Parathyroid adenoma (tissue), 2 donors: ENCODE results near the gene FRK.
A peak's percentile ranks its signal among the peaks of the same experiment; 100 is the strongest.

Experiments used
- H2AFZ ChIP-seq: fragments of 300-600 bp; sonication (generic); one replicate; pipeline ENCODE4 v1.7.0; 2017; ENCODE audit warnings: antibody characterized with exemption, mild to moderate bottlenecking
- H3K27ac ChIP-seq: fragments of 300-600 bp; sonication (generic); one replicate; pipeline ENCODE4 v1.7.0; 2017
- H3K27me3 ChIP-seq: fragments of 300-600 bp; sonication (generic); one replicate; pipeline ENCODE4 v1.7.0; 2017; ENCODE audit warnings: low read length; ENCODE audit not compliant: control insufficient read depth, insufficient read depth
- H3K36me3 ChIP-seq: fragments of 300-600 bp; sonication (generic); one replicate; pipeline ENCODE4 v1.7.0; 2017; ENCODE audit warnings: low read length; ENCODE audit not compliant: control insufficient read depth, insufficient read depth
- H3K4me1 ChIP-seq: fragments of 300-600 bp; sonication (generic); one replicate; pipeline ENCODE4 v1.7.0; 2017; ENCODE audit warnings: control low read depth
- H3K4me2 ChIP-seq: fragments of 300-600 bp; sonication (generic); one replicate; pipeline ENCODE4 v1.7.0; 2017; ENCODE audit warnings: low read length
- H3K4me3 ChIP-seq: fragments of 300-600 bp; sonication (generic); one replicate; pipeline ENCODE4 v1.7.0; 2017; ENCODE audit warnings: low read depth, low read length
- H3K79me2 ChIP-seq: fragments of 300-600 bp; sonication (generic); one replicate; pipeline ENCODE4 v1.7.0; 2017; ENCODE audit warnings: control low read depth
- H3K9ac ChIP-seq: fragments of 300-600 bp; sonication (generic); one replicate; pipeline ENCODE4 v1.7.0; 2017; ENCODE audit warnings: mild to moderate bottlenecking
- H3K9me3 ChIP-seq: fragments of 300-600 bp; sonication (generic); one replicate; pipeline ENCODE4 v1.7.0; 2017; ENCODE audit warnings: low read length; ENCODE audit not compliant: control insufficient read depth
- TF ChIP-seq, protein P1 (sequence below): fragments of 300-600 bp; sonication (generic); IDR thresholded peaks from one replicate; pipeline ENCODE4 v1.7.0; 2017; ENCODE audit warnings: antibody characterized with exemption, mild to moderate bottlenecking
- donor health status: primary hyperparathyroidism.

The FRK gene

GRCh38 chr6:116104636-116105035 lies 43.9 kb upstream of the FRK start:
- H3K27ac ChIP-seq, result no peak overlapping the region
- H3K36me3 ChIP-seq, result no peaks in the 10 kb centered on the region
- H3K4me3 ChIP-seq, result no peak overlapping the region
- peaks cover 26% of the 10 kb centered on the region for H3K79me2 ChIP-seq
- H3K4me1 ChIP-seq, result peaks cover 6% of the 10 kb centered on the region
- no peak overlapping the region for H3K9ac ChIP-seq
- TF ChIP-seq, protein P1, sequence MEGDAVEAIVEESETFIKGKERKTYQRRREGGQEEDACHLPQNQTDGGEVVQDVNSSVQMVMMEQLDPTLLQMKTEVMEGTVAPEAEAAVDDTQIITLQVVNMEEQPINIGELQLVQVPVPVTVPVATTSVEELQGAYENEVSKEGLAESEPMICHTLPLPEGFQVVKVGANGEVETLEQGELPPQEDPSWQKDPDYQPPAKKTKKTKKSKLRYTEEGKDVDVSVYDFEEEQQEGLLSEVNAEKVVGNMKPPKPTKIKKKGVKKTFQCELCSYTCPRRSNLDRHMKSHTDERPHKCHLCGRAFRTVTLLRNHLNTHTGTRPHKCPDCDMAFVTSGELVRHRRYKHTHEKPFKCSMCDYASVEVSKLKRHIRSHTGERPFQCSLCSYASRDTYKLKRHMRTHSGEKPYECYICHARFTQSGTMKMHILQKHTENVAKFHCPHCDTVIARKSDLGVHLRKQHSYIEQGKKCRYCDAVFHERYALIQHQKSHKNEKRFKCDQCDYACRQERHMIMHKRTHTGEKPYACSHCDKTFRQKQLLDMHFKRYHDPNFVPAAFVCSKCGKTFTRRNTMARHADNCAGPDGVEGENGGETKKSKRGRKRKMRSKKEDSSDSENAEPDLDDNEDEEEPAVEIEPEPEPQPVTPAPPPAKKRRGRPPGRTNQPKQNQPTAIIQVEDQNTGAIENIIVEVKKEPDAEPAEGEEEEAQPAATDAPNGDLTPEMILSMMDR, result no peak
- H2AFZ ChIP-seq, result no peak overlapping the region
- H3K27me3 ChIP-seq, result no peaks in the 10 kb centered on the region
- H3K4me2 ChIP-seq, result no peak overlapping the region
- H3K9me3 ChIP-seq, result no peaks in the 10 kb centered on the region

DNA sequence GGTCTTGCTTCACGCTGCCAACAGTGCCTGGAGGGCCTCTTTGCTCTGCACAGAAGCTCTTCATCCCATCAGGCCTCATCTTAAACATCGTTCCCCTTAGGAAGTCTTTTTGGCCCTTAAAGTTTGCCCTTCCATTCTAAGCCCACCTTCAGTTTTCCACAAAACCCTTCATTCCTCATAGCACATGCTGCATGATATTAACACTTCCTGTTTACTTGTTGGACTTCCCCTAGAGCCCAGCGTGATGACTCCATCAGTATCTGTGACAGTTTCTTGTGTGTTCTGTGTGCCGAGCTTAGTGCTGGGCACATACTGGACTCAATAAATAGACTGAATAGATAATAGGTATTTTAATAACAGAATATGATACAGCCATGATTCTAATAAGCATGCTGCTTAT lies 42.2 kb upstream of the FRK start:
- H3K4me3 ChIP-seq, result no peak overlapping the region
- peaks cover 6% of the 10 kb centered on the region for H3K4me1 ChIP-seq
- TF ChIP-seq, protein P1, result no peak
- no peak overlapping the region for H3K4me2 ChIP-seq
- H3K27ac ChIP-seq, result no peak overlapping the region
- no peaks in the 10 kb centered on the region for H3K9me3 ChIP-seq
- no peak overlapping the region for H3K9ac ChIP-seq
- peaks cover 26% of the 10 kb centered on the region for H3K79me2 ChIP-seq
- no peaks in the 10 kb centered on the region for H3K36me3 ChIP-seq
- no peak overlapping the region for H2AFZ ChIP-seq
- H3K27me3 ChIP-seq, result no peaks in the 10 kb centered on the region

GRCh38 chr6:116101790-116102189 lies 41.1 kb upstream of the FRK start:
- peaks cover 6% of the 10 kb centered on the region for H3K4me1 ChIP-seq
- TF ChIP-seq, protein P1, result no peak
- H3K27ac ChIP-seq, result peak overlapping the region; percentile 85

GRCh38 chr6:116101302-116101718 lies 40.6 kb upstream of the FRK start:
- Histone ChIP-seq H3K4me1 (peaks cover 6% of the 10 kb centered on the region), H3K9me3 (no peaks in the 10 kb centered on the region), H3K4me2 (peak overlapping the region; percentile 94), H3K9ac (peak overlapping the region; percentile 2), H2AFZ (peak overlapping the region; percentile 75), H3K4me3 (peak overlapping the region; percentile 90), H3K79me2 (peaks cover 26% of the 10 kb centered on the region), H3K27me3 (no peaks in the 10 kb centered on the region), H3K36me3 (no peaks in the 10 kb centered on the region), H3K27ac (peak overlapping the region; percentile 85)
- TF ChIP-seq, protein P1, result no peak

More at GRCh38 chr6:116101790-116102189, 41.1 kb upstream of the FRK start:
- Histone ChIP-seq H2AFZ (peak overlapping the region; percentile 75), H3K9me3 (no peaks in the 10 kb centered on the region), H3K4me2 (peak overlapping the region; percentile 94), H3K27me3 (no peaks in the 10 kb centered on the region), H3K79me2 (peaks cover 26% of the 10 kb centered on the region), H3K36me3 (no peaks in the 10 kb centered on the region), H3K9ac (no peak overlapping the region), H3K4me3 (peak overlapping the region; percentile 90)
